H7 (cell line): ENCODE measurements around the gene CLDN7. TPM values are rescaled to one million over a fixed set of nuclear protein-coding genes. Genes with fewer than 3 reads are reported as not detected.

Experiments
- DNase-seq: peaks from one replicate; pipeline ENCODE4 v3.0.0; 2012
- H3K27me3 ChIP-seq: 2 replicates; pipeline ENCODE4 v1.6.0; 2011; ENCODE audit warnings: mild to moderate bottlenecking, low read length; ENCODE audit not compliant: control insufficient read depth, insufficient read depth
- H3K36me3 ChIP-seq: replicated peaks from 2 replicates; pipeline ENCODE4 v1.5.1; 2011; ENCODE audit warnings: low read length; ENCODE audit not compliant: control insufficient read depth, insufficient read depth
- H3K4me3 ChIP-seq: 2 replicates; pipeline ENCODE4 v1.5.1; 2011; ENCODE audit warnings: low read depth, mild to moderate bottlenecking, control low read depth, low read length, moderate library complexity; ENCODE audit not compliant: insufficient read depth
- total RNA-seq: library from RNA; depleted of rRNA; stranded (reverse); fragments of >200 nt; shearing (Covaris generic); gene quantifications from 2 replicates; pipeline ENCODE4 v1.2.3, GENCODE V29; 2014

CLDN7 gene
- total RNA-seq, 1 experiment from 2014 or later: 30.8 TPM

DNA sequence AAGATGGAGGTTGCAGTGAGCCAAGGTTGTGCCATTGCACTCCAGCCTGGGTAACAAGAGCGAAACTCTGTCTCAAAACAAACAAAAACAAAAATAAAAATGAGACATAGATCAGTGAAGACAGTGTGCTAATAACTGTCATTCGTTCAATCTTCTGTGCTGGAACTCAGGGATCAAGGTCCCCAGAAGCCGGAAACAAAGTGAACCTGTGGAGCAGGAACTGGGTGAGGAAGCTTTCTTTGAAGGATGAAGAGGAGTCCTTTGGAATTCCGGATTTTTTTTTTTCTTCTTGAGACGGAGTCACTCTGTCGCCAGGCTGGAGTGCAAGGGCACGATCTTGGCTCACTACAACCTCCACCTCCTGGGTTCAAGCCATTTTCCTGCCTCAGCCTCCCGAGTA is 17.2 kb upstream of the CLDN7 start:
- H3K27me3 ChIP-seq: peaks cover 17% of the 10 kb centered on the region
- no peaks in the 10 kb centered on the region for H3K36me3 ChIP-seq
- DNase-seq: no peak
- H3K4me3 ChIP-seq: no peak overlapping the region

- Histone ChIP-seq H3K27me3 (peaks cover 11% of the 10 kb centered on the region; the same call in 1 of the 2 replicates), H3K36me3 (no peaks in the 10 kb centered on the region), H3K4me3 (no peak overlapping the region)
- DNase-seq: no peak
Observed at GRCh38 chr17:7266784-7267183, 4.5 kb upstream of the CLDN7 start.

GRCh38 chr17:7263801-7264078 is 1.5 kb upstream of the CLDN7 start:
- Histone ChIP-seq H3K4me3 (peak overlapping the region; percentile 79), H3K36me3 (peaks cover 9% of the 10 kb centered on the region), H3K27me3 (peaks cover 22% of the 10 kb centered on the region; the same call in 1 of the 2 replicates)
- peak; percentile 23 for DNase-seq

GRCh38 chr17:7262935-7263800 is 890 bp upstream of the CLDN7 start:
- peaks cover 22% of the 10 kb centered on the region; the same call in 1 of the 2 replicates for H3K27me3 ChIP-seq
- peaks cover 12% of the 10 kb centered on the region for H3K36me3 ChIP-seq
- H3K4me3 ChIP-seq: peak overlapping the region; percentile 79
- DNase-seq: peak; percentile 95

DNA sequence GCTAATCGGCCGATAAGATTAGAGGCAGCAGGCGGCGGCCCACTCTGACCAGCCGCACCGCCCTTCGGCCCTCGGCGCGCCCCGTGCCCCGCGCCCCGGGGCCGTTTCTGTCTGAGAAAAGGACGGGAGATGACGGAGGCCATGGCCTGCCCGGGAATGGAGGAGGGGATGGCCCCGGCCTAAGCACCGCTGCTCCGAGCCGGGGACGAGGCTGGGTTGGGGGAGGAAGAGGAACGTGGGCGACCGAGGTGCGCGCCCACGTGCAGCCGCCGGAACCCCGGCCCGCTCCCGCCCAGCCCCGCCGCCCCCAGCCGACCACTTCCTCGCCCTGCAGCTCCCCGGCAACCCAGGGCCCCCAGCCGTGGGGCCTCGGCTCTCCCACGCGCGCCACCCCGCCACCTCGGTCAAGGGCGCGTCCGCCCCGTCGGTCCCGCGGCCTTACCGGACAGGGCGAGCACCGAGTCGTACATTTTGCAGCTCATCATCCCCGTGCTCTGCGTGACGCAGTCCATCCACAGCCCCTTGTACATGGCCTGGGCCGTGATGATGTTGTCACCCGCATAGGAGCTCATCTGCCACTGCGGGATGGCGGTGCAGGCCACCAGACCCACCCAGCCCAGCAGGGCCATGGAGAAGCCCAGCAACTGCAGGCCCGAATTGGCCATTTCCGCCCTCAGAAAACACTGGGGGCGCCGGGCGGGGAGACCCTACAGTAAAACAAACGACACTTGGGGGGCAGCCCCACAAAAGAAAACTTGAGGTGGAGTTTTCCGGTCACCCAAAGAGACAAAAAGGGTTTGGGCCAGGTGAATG is 693 bp downstream of the CLDN7 start:
- H3K36me3 ChIP-seq: peaks cover 13% of the 10 kb centered on the region
- peak; percentile 78 for DNase-seq
- peaks cover 22% of the 10 kb centered on the region; the same call in 1 of the 2 replicates for H3K27me3 ChIP-seq
- peak overlapping the region; percentile 79 for H3K4me3 ChIP-seq

GRCh38 chr17:7260651-7261378 is 1.5 kb downstream of the CLDN7 start:
- DNase-seq: peak; percentile 94
- Histone ChIP-seq H3K36me3 (peaks cover 16% of the 10 kb centered on the region), H3K27me3 (peaks cover 22% of the 10 kb centered on the region; the same call in 1 of the 2 replicates)

GRCh38 chr17:7260151-7260550 is 2.1 kb downstream of the CLDN7 start:
- Histone ChIP-seq H3K36me3 (peaks cover 18% of the 10 kb centered on the region), H3K27me3 (peaks cover 22% of the 10 kb centered on the region; the same call in 1 of the 2 replicates), H3K4me3 (no peak overlapping the region)
- DNase-seq: peak; percentile 18

More at GRCh38 chr17:7260651-7261378, 1.5 kb downstream of the CLDN7 start:
- H3K4me3 ChIP-seq: peak overlapping the region; percentile 79

DNA sequence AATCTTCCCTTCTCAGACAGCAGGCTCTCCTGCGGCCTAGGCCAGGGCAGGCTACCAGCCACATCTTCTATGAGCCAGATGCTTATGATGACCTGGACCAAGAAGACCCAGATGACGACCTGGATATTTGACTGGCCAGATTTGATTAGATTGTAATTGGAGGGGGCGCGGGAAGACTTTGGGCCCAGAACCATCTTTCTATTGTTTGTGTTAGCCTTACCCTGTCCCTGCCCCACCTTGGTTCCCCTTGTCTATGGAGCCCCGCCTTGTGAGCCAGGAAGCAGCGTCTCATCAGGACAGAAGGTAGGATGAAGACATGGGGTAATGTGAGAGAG is 2.8 kb downstream of the CLDN7 start:
- Histone ChIP-seq H3K4me3 (no peak overlapping the region), H3K36me3 (peaks cover 18% of the 10 kb centered on the region), H3K27me3 (peaks cover 22% of the 10 kb centered on the region; the same call in 1 of the 2 replicates)
- DNase-seq: no peak

DNA sequence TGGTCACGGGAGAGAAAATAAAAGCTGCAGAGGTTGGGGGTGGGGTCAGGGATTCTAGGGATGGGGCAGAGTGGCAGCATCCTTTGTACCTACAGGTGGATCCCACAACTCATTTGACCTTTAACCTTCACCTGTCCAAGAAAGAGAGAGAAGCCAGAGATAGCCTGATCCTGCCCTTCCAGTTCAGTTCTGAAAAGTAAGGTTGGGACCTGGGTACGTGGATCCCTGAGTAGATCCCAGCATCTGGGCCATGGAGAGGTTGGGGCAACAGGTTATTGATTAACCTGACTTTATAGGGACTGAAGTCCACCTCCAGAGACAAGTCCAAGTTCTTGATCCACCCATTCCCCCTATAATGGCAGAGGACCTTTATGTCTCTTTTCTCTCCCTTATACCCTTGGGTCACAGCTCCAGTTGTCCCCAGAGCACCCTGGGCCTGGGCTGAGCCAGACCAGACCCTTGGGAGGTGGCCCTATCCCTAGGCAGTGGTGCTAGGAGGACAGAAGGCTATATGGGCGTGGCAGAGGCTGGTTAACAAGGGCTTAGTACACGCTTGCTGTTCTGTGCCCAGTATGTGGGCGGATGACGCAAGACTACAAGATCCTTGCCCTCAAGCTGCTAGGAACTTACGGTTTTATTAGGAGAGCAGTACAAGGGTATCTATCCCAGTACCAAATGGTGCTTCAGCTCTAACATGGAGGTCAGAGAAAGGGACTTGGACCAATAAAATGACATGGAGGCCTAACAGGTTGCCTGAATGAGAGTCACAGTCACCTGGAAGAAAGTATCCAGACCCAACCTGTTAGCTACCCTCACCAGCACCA is 3.3 kb downstream of the CLDN7 start:
- Histone ChIP-seq H3K4me3 (no peak overlapping the region), H3K36me3 (peaks cover 19% of the 10 kb centered on the region), H3K27me3 (peaks cover 22% of the 10 kb centered on the region; the same call in 1 of the 2 replicates)
- DNase-seq: peak; percentile 20

GRCh38 chr17:7256766-7257456 is 5.4 kb downstream of the CLDN7 start:
- H3K36me3 ChIP-seq: peaks cover 19% of the 10 kb centered on the region
- no peak for DNase-seq
- no peak overlapping the region for H3K4me3 ChIP-seq
- peaks cover 13% of the 10 kb centered on the region; the same call in 1 of the 2 replicates for H3K27me3 ChIP-seq

DNA sequence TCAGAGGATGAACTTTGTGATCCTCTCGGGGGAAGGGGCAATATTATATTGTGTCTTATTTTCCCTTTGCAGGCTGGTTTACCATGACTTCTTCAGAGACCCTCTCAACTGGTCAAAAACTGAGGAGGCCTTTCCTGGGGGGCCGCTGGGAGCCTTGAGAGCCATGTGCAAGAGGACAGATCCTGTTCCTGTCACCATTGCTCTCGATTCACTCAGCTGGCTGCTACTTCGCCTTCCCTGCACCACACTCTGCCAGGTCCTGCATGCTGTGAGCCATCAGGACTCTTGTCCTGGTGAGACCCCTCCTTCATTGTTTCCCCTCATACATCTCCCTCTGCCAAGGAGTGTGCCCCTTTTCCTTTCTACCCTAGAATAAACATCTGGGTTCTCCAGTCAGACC is 7.8 kb downstream of the CLDN7 start:
- Histone ChIP-seq H3K36me3 (peaks cover 18% of the 10 kb centered on the region), H3K27me3 (no peaks in the 10 kb centered on the region), H3K4me3 (no peak overlapping the region)
- DNase-seq: no peak

GRCh38 chr17:7253082-7253481 is 9.2 kb downstream of the CLDN7 start:
- H3K4me3 ChIP-seq: peak overlapping the region; percentile 99
- peaks cover 8% of the 10 kb centered on the region for H3K36me3 ChIP-seq
- DNase-seq: no peak
- H3K27me3 ChIP-seq: no peaks in the 10 kb centered on the region
